GM12892 (cell line): ENCODE measurements around the gene CFAP161.

Experiments used
- DNase-seq: peaks from one replicate; pipeline ENCODE4 v3.0.0; 2011; ENCODE audit not compliant: insufficient read length
- FAIRE-seq: peaks from 2 replicates; lab custom pipeline; 2011; peaks lifted over from hg19 to GRCh38; lab: Jason Lieb, UNC
- POLR2A ChIP-seq: IDR thresholded peaks from 2 replicates; pipeline ENCODE4 v1.6.1; 2011; ENCODE audit warnings: low read depth, low read length, control low read depth
- POLR2AphosphoS5 ChIP-seq: IDR thresholded peaks from 2 replicates; pipeline ENCODE4 v1.6.1; 2011; ENCODE audit warnings: low read depth, low read length, control low read depth
- TAF1 ChIP-seq: IDR thresholded peaks from 2 replicates; pipeline ENCODE4 v1.6.1; 2011; ENCODE audit warnings: low read depth, mild to moderate bottlenecking, control low read depth, low read length, borderline replicate concordance

CFAP161 gene

DNA sequence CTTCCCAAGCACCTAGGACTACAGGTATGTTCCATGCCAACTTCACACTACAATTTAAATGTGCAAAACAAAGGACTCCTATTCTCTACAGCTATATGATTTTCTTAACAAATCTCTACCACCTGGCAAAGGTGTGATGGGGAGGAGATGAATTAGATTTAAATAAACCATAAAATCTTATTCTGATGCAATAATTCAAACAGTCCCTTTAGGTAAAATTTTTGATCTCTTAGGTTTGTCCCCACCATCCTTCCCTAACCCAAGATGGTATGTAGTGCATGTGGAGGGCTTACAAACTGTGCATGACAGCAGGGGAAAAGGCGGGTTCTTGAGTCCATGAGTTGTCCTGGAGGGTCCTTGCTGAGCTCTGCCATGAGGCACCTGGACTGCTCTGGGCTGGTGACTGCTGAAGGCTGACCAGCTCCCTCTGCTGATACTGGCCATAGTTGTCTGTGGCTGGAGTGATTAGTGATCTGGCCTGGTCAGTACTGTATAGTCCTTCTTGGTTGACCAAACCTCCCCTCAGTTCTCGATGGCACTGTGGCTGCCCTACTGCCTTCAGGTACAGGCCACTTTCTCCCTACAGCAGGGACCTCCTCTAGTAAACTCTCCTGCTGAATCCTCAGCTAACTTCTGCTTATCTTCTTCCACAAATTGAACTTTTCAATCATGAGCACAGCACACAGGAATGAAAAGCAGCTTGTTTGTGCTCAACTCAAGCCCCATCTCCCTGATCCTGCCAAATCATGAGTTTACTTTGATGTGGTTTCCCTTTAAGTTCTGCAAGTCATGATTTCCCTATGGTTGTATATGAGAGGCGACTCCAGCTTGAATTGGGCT, 30.1 kb downstream of the CFAP161 start:
- TF ChIP-seq POLR2A: no peak
- DNase-seq (no peak), FAIRE-seq (no peak)

GRCh38 chr15:81165535-81165934, 31.5 kb downstream of the CFAP161 start:
- DNase-seq (no peak), FAIRE-seq (no peak)
- TF ChIP-seq POLR2AphosphoS5: no peak
- no peak for TF ChIP-seq TAF1
- no peak for TF ChIP-seq POLR2A

DNA sequence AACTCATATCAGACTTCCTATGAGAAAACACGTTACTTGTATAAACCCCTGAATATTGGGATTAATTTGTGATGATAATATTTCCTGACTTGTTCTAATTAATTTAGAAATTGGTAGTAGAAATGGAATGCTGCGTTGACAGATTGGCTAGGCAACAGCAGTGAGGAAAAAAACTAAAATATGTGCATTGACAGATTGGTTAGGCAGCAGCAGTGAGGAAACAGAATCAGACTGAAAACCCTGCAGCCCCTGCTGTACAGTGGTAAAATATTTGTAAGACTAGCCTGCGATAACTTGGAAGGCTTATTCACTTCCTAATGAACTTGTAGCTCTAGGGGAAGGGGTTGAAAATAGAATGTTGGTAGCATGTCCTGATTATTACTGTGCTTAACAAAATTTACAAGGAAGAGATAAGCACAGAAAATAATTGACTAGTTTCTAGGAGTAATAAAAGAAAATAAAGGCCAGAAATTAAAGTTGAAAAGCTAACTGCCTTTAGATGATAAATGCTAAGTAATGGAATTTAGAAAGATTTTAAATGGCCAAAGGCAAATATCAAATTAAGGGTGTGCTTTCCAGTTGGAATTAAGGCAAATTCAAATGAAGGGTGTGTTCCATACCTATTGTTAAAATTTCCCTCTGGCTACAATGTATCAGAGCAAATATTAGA, 32.7 kb downstream of the CFAP161 start:
- FAIRE-seq: no peak

GRCh38 chr15:81168131-81168526, 34.1 kb downstream of the CFAP161 start:
- FAIRE-seq (no peak), DNase-seq (no peak)

More for the DNA sequence above, 32.7 kb downstream of the CFAP161 start:
- TF ChIP-seq POLR2AphosphoS5 (no peak), POLR2A (no peak), TAF1 (no peak)
- DNase-seq: no peak

DNA sequence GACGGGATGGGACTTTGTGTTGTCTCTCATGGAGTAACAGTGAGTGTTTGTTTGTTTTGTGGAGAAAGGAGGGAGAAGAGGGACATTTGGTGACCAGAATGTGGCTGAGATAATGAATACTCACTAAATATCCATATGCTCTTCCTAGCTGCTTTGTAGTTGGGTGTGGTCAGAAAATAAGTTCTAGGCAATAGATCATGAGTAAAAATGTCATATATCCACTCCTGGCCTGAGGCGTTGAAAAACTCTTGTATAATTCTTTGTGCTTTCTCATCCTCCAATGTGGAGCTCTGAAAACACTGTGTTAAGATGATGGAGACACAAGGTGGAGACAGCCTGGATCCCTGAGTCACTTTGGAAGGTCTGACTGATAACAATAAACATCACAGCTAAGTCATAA, 34.6 kb downstream of the CFAP161 start:
- TF ChIP-seq POLR2A: no peak
- no peak for TF ChIP-seq POLR2AphosphoS5
- TF ChIP-seq TAF1: no peak
- FAIRE-seq: no peak

More at GRCh38 chr15:81168131-81168526, 34.1 kb downstream of the CFAP161 start:
- no peak for TF ChIP-seq TAF1
- TF ChIP-seq POLR2A: no peak
- no peak for TF ChIP-seq POLR2AphosphoS5

GRCh38 chr15:81170511-81170910, 36.4 kb downstream of the CFAP161 start:
- no peak for DNase-seq
- TF ChIP-seq POLR2A: no peak
- no peak for TF ChIP-seq TAF1
- TF ChIP-seq POLR2AphosphoS5: no peak
- no peak for FAIRE-seq

More for the DNA sequence above, 34.6 kb downstream of the CFAP161 start:
- DNase-seq: no peak

DNA sequence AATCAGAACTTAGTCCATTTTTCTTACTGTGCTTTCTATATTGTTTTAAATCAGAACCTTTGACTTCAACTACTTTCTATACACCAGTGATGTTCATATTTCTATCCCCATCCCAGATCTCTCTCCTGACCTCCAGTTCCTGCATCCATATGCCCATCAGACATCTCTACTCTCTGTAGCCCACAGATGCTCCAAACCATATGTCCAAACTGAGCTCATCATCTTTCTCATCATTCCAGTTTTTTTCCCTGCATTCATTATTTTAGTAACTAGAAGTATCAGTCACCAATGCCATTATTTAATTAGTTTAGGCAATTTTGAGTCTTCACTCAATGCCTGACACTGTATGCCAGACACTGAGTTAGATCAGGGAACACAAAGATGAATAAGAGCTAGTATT, 37.2 kb downstream of the CFAP161 start:
- TF ChIP-seq POLR2A (no peak), POLR2AphosphoS5 (no peak), TAF1 (no peak)
- FAIRE-seq (no peak), DNase-seq (no peak)

- TF ChIP-seq POLR2A: no peak
- no peak for TF ChIP-seq POLR2AphosphoS5
- TF ChIP-seq TAF1: no peak
- FAIRE-seq (no peak), DNase-seq (no peak)
These were observed 40.2 kb downstream of the CFAP161 start for GRCh38 chr15:81174125-81174791.

DNA sequence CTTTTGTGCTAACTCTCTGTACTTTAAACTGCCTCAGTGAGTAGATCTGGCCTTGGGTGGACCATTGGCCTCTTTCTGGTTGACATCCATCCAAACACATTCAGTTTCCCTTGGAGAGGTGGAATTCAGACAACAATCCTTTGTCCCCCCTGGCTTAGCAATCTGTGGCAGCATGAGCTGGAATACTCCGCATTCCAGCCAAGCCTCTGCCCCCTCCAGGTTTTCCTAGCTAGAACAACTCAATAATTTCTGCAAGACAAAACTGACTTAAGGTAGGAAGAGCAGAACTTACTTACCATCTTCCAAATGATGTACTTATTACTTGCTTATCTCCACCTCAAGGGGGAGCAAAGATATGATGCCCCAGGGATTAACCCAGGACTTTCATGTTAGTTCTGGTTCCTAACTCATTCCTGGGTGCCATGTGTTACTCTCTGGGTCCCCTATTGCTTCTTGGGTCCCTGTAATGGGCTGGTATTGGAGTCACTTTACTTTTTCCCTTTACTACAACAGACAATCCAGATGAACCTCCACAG, 40.8 kb downstream of the CFAP161 start:
- FAIRE-seq: no peak

DNA sequence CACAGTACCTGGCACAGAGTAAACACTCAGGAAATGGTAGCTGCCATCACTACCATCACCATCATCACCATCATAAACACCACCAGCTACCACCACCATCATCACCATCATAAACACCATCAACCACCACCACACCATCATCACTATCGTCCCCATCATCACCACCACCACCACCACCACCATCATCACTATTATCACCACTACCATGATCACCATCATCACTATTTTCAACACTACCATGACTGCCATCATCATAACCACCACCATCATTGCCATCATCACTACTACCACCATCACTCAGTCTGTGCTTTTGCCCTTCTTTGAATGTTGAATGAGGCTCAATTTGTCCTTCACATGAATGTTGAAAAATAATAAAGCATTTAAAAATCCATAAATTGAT, 41.4 kb downstream of the CFAP161 start:
- FAIRE-seq: no peak
- TF ChIP-seq POLR2AphosphoS5 (no peak), POLR2A (no peak), TAF1 (no peak)
- DNase-seq: no peak

More for the DNA sequence above, 40.8 kb downstream of the CFAP161 start:
- TF ChIP-seq POLR2A (no peak), POLR2AphosphoS5 (no peak), TAF1 (no peak)
- no peak for DNase-seq

DNA sequence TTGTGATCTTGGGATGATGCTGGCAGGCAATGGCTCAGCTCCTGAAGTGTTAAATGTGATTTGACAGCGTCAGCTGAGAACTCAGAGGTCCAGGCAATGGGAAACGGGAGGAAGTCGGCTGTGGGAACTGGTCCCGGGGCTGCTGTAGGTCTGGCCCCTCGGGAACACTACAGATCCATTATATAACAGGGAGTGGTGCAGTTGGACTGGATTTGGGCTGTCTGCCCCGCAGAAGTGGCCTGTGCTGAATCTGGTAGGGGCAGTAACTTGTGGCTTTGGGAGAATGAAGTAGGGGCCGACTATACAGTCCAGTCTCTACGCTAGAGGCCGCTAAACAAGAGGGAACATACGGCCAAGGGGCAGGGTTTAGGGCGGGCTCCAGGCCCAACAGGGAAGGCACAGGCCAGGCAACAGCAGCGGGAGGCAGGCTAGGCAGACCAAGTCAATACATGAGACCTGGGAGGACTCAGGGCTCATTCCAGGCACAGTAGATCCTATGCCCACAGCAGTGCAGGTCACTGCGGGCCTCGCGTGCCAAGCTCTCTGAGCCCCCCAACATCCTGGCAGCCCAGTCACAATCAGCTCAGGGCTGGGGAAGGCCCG, 42.3 kb downstream of the CFAP161 start:
- FAIRE-seq (no peak), DNase-seq (no peak)
- TF ChIP-seq TAF1 (no peak), POLR2AphosphoS5 (no peak), POLR2A (no peak)
